Measurements from ENCODE around the gene DTNB.
A peak's percentile ranks its signal among the peaks of the same experiment; 100 is the strongest.
"Not testable (repeated sequence)": the region's sequence is repeated elsewhere in the genome, so short reads cannot be mapped to it uniquely, and the experiment has no call there.

Gene DTNB

GRCh38 chr2:25709349-25709748 lies 36.0 kb upstream of the DTNB start:
- TF ChIP-seq, protein P1, sequence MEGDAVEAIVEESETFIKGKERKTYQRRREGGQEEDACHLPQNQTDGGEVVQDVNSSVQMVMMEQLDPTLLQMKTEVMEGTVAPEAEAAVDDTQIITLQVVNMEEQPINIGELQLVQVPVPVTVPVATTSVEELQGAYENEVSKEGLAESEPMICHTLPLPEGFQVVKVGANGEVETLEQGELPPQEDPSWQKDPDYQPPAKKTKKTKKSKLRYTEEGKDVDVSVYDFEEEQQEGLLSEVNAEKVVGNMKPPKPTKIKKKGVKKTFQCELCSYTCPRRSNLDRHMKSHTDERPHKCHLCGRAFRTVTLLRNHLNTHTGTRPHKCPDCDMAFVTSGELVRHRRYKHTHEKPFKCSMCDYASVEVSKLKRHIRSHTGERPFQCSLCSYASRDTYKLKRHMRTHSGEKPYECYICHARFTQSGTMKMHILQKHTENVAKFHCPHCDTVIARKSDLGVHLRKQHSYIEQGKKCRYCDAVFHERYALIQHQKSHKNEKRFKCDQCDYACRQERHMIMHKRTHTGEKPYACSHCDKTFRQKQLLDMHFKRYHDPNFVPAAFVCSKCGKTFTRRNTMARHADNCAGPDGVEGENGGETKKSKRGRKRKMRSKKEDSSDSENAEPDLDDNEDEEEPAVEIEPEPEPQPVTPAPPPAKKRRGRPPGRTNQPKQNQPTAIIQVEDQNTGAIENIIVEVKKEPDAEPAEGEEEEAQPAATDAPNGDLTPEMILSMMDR (IDR thresholded peaks at IDR 0.05; ENCODE audit: borderline replicate concordance, insufficient read depth, low read depth, low read length), result no peak
- no peak overlapping the region for H3K4me3 ChIP-seq (ENCODE audit: low read depth, low read length)

DNA sequence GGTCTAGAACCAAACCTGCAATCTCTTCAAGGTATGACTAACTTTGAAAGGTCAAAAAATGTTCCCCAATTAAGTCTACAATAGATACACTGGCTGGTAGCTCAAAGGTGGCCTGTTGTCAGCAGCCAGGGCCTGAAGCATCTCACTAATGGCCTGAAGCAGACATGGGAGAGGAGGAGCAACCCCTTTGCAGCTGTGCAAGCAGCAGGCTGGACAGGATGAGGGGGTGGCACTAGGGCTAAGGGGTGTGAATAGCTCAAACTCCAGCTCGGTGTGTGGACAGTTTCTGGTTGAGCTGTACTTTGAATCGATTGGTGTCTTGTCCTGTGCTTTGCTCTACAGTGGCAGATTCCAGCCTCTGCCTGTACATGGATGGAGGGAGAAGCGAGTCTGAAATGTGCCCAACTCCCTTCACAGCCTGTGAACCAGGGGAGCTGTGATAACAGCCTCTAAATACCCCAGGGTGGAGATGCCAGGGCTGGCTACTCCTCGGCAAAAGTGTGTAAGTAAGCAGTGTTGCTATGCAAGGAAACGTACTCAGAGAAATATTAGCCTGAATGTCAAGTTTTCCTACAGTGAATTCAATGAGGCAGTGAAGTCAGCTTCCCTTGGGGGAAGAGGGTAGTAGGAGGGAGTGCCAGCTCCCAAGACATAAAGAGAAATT lies 34.7 kb upstream of the DTNB start:
- H3K4me3 ChIP-seq (ENCODE audit: low read depth, low read length), result no peak overlapping the region
- TF ChIP-seq, protein P1 (IDR thresholded peaks at IDR 0.05; ENCODE audit: borderline replicate concordance, insufficient read depth, low read depth, low read length), result no peak

- not testable (repeated sequence) for H3K4me3 ChIP-seq (ENCODE audit: low read depth, low read length)
Measured at GRCh38 chr2:25705575-25705974, 32.2 kb upstream of the DTNB start.

DNA sequence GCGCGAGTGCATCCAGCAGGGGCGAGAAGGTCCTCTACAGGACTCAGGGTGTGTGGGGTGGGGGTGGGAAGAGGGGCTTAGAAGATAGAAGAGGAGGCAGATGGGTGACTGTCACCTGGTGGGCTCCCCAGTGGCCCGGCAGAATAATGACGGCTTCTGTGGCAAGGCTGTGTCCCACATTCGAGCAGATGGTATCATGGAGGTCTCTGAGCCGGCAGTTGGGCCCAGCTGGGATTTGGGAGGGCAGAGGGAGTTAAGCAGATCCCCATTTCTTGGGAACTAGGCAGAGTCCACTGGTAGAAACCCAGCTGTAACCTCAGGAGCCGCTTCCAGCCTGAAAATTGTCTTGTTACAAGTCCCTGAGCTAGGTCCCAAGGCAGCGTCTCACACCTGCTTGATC lies 28.4 kb upstream of the DTNB start:
- no peak overlapping the region for H3K4me3 ChIP-seq (ENCODE audit: low read depth, low read length)
- TF ChIP-seq, protein P1 (IDR thresholded peaks at IDR 0.05; ENCODE audit: borderline replicate concordance, insufficient read depth, low read depth, low read length), result no peak

- TF ChIP-seq, protein P1 (IDR thresholded peaks at IDR 0.05; ENCODE audit: borderline replicate concordance, insufficient read depth, low read depth, low read length), result peak; percentile 72; the same call in 1 of the 2 replicates
- H3K4me3 ChIP-seq (ENCODE audit: low read depth, low read length), result no peak overlapping the region
Measured at GRCh38 chr2:25700221-25700660, 26.9 kb upstream of the DTNB start.

DNA sequence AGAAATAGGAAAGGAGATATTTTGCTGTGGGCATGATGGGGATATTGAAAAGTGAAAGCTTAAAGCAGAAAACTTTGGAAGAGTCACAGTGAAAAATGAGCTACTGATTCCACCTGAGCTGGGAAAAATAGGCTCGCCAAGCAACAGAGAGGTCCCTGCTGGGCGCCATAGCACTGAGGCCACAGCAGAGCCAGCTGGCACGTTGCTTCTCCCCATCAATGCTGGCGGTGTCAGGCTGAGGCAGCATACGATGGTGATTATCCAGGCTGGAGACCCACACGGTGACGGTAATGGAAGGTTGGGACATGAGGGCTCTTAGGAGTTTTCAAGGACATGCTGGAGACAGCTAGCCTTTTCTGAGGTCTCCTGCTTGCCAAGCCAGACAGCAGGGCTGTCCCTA lies 25.8 kb upstream of the DTNB start:
- TF ChIP-seq, protein P1 (IDR thresholded peaks at IDR 0.05; ENCODE audit: borderline replicate concordance, insufficient read depth, low read depth, low read length), result no peak
- no peak overlapping the region for H3K4me3 ChIP-seq (ENCODE audit: low read depth, low read length)

- TF ChIP-seq, protein P1 (IDR thresholded peaks at IDR 0.05; ENCODE audit: borderline replicate concordance, insufficient read depth, low read depth, low read length), result no peak
- H3K4me3 ChIP-seq (ENCODE audit: low read depth, low read length), result no peak overlapping the region
Measured at GRCh38 chr2:25698752-25699151, 25.4 kb upstream of the DTNB start.

All from GM12875 (cell line).